ENCODE measurements around the gene CALHM5. TPM values are rescaled to one million over a fixed set of nuclear protein-coding genes. Genes with fewer than 3 reads are reported as not detected.

The CALHM5 gene
- total RNA-seq, 4 donors from 2014 or later = 0.56 to 1.5 (median 0.82) TPM

DNA sequence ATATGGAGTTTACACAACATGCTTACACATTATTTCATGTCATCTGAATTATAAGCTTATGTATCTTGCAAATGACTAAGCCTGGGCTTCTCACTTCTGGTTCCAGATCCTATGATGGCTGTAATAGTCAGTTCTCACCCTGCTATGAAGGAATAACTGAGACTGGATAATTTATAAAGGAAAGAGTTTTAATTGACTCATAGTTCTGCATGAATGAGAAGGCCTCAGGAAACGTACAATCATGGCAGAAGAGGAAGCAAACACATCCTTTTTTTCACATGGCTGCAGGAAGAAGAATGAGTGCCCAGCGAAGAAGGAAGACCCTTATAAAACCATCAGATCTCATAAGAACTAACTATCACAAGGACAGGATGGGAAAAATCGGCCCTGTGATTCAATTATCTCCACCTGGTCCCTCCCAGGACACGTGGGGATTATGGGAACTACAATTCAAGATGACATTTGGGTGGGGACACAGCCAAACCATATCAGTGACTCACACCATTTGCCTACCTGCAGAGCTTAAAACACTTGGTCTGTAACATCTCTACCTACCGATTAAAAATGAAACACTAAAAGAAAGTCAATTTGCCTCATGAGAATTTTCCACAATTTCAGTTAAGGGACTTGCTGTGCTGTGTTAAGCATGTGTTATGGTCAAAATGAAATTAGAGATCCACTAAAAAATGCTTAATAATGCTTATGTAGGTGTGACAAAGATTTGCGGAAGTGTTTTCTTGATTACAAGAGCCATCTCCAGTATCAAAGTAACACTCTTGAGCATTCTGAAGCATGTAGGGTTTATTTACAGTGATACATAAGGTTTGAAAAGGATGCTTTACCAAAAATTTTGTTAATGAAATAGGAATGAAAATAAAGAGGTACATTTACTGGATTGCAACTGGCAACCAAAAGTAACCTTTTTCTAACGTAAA is 57.6 kb downstream of the CALHM5 start:
- in situ Hi-C loops (cut with MboI; ENCODE audit: low sequenced_read_pairs in 4 of 4) (loop anchor here in 1 of 4 donors (10.0 kb wide), 1 partner anchor 284 kb away; no protein-coding TSS in a partner anchor), intact Hi-C loops (cut with DNase I; ENCODE audit: low total_unique reads) (no loop called here)
- TF ChIP-seq, protein P1, sequence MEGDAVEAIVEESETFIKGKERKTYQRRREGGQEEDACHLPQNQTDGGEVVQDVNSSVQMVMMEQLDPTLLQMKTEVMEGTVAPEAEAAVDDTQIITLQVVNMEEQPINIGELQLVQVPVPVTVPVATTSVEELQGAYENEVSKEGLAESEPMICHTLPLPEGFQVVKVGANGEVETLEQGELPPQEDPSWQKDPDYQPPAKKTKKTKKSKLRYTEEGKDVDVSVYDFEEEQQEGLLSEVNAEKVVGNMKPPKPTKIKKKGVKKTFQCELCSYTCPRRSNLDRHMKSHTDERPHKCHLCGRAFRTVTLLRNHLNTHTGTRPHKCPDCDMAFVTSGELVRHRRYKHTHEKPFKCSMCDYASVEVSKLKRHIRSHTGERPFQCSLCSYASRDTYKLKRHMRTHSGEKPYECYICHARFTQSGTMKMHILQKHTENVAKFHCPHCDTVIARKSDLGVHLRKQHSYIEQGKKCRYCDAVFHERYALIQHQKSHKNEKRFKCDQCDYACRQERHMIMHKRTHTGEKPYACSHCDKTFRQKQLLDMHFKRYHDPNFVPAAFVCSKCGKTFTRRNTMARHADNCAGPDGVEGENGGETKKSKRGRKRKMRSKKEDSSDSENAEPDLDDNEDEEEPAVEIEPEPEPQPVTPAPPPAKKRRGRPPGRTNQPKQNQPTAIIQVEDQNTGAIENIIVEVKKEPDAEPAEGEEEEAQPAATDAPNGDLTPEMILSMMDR (IDR thresholded peaks at IDR 0.05 in 4 of 5, conservative IDR thresholded peaks at IDR 0.05 in 1 of 5) = no peak
- no peak for TF ChIP-seq POLR2A (IDR thresholded peaks at IDR 0.05)
- ATAC-seq = no peak
- Histone ChIP-seq H3K4me3 (no peak overlapping the region), H3K36me3 (no peaks in the 10 kb centered on the region), H3K9me3 (no peaks in the 10 kb centered on the region), H3K27ac (no peak overlapping the region), H3K27me3 (no peaks in the 10 kb centered on the region), H3K4me1 (peaks cover 37 to 39% of the 10 kb centered on the region in 2 donors)
- no peak for DNase-seq

DNA sequence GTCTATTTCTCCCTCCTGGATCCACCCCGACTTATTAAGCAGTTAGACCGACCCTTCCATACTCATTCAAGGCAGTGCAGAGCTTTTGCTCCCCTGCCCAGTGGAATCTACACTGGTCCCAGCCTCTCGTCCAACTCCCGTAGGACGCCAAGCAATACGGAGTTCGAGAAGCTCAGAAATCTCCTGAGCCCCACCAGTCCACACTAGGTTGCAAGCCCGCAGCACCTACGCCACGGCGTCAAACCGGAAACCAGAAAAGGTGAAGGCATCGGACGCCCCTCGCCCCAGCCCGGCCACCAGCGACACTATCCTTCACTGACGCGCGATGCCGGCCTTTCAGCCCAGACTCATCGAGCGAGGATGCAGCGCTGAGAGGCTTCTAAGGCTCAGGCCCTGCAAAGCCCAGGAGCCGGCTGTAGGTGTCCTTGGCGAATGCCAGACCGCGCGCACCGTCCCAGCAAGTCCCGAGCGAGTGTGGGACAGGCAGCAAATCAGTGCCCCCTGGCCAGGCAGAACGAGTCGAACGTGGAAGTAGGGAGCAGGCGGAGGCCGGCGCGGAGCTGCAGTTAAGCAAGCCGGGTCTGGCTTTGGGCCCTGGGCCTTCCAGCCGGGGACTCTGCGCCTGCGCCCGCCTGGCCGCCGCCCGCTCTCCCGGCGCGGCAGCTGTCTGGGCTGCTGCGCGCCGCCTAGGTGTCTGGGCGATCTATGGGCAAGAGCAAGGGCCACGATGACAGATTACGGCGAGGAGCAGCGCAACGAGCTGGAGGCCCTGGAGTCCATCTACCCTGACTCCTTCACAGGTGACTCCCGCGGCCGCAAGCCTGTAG is 59.6 kb downstream of the CALHM5 start, which contains the start of gene RWDD1:
Gene RWDD1 (plus strand): TSS at position 649 of the 827 bp plus-strand sequence. CDS start 79 bp downstream, at position 728.
- peaks cover 41 to 43% of the 10 kb centered on the region in 2 donors for H3K4me1 ChIP-seq
- DNase-seq (peak; percentile 99), ATAC-seq (peak; percentile 96 to 98)
- in situ Hi-C loops (cut with MboI; ENCODE audit: low sequenced_read_pairs in 4 of 4) (no loop called here), intact Hi-C loops (cut with DNase I; ENCODE audit: low total_unique reads) (loop anchor here (1.0 to 5.0 kb wide), 4 partner anchors 96 to 290 kb away; partner anchors contain the start of genes KPNA5 and ZUP1)
- peak within 1 kb of the TSS; percentile 88 to 94 (median 91) for H3K27ac ChIP-seq
- peak within 1 kb of the TSS; percentile 77 to 92 (median 86) for H3K4me3 ChIP-seq
- H3K9me3 ChIP-seq = no peaks in the 10 kb centered on the region
- H3K27me3 ChIP-seq = no peaks in the 10 kb centered on the region
- peaks cover 0 to 5% of the 10 kb centered on the region in 2 donors for H3K36me3 ChIP-seq
- TF ChIP-seq POLR2A (IDR thresholded peaks at IDR 0.05) = peak; percentile 76 to 77
- TF ChIP-seq, protein P1 (IDR thresholded peaks at IDR 0.05 in 4 of 5, conservative IDR thresholded peaks at IDR 0.05 in 1 of 5) = peak in 4 of 5 experiments; percentile 16 to 33 (median 24)

DNA sequence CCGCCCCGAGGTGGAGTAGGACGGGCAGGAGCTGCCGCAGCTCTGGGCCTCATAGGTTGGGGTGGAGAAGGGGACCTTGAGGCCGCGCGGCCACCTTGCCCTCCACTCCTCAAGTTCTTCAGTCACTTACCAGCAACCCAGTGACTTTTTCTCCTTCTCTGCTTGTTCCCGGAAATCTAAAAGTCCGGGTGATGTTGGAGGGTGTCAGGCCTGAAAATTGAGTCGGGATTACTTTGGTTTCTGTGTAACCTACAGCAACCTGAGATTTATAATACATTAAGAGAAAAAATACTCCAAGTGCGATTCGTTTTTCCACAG is 60.2 kb downstream of the CALHM5 start:
- DNase-seq (no peak), ATAC-seq (peak; percentile 47 to 56)
- peaks cover 0 to 11% of the 10 kb centered on the region in 2 donors for H3K36me3 ChIP-seq
- peak overlapping the region; percentile 77 to 92 (median 86) for H3K4me3 ChIP-seq
- intact Hi-C loops (cut with DNase I; ENCODE audit: low total_unique reads) (loop anchor here (1.0 to 5.0 kb wide), 4 partner anchors 96 to 291 kb away; partner anchors contain the start of genes KPNA5 and ZUP1), in situ Hi-C loops (cut with MboI; ENCODE audit: low sequenced_read_pairs in 4 of 4) (no loop called here)
- no peaks in the 10 kb centered on the region for H3K9me3 ChIP-seq
- peaks cover 41 to 43% of the 10 kb centered on the region in 2 donors for H3K4me1 ChIP-seq
- H3K27me3 ChIP-seq = no peaks in the 10 kb centered on the region
- H3K27ac ChIP-seq = peak overlapping the region; percentile 88 to 94 (median 91)
- TF ChIP-seq, protein P1 (IDR thresholded peaks at IDR 0.05 in 4 of 5, conservative IDR thresholded peaks at IDR 0.05 in 1 of 5) = no peak
- no peak for TF ChIP-seq POLR2A (IDR thresholded peaks at IDR 0.05)

DNA sequence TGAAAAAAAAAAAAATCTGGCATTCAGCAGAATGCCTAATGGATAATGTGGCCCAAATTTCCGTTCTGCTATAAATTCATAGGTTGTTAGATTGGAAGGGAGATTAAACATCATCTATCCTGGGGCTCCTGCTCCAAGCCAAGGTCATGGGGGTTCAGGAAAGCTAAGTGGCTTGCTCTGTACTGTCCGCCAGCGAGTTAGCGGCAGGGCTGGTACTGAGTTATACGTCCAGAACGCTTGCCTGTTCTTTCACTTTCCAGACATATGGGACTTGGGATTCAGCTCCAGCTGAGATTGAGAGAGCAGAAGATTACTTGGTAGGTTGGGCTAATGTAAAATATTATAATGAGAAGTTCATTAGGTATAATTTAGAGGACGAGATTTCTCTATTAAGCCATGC is 60.7 kb downstream of the CALHM5 start:
- peak in 1 of 2 donors; percentile 42 for ATAC-seq
- H3K4me1 ChIP-seq = peaks cover 41 to 47% of the 10 kb centered on the region in 2 donors
- peaks cover 0 to 13% of the 10 kb centered on the region in 2 donors for H3K36me3 ChIP-seq
- H3K27me3 ChIP-seq = no peaks in the 10 kb centered on the region
- peak overlapping the region; percentile 77 to 92 (median 86) for H3K4me3 ChIP-seq
- no peaks in the 10 kb centered on the region for H3K9me3 ChIP-seq
- intact Hi-C loops (cut with DNase I; ENCODE audit: low total_unique reads) = loop anchor here (5.0 kb wide), 2 partner anchors 95 to 110 kb away; partner anchors contain the start of genes KPNA5 and ZUP1
- peak overlapping the region; percentile 88 to 94 (median 91) for H3K27ac ChIP-seq
- TF ChIP-seq, protein P1 (IDR thresholded peaks at IDR 0.05 in 4 of 5, conservative IDR thresholded peaks at IDR 0.05 in 1 of 5) = no peak
- TF ChIP-seq POLR2A (IDR thresholded peaks at IDR 0.05) = no peak
- peak in 1 of 2 donors; percentile 29 for DNase-seq
- in situ Hi-C loops (cut with MboI; ENCODE audit: low sequenced_read_pairs in 4 of 4) = no loop called here
